A549 (cell line): ENCODE data around the gene RAD51B. TPM values are rescaled to one million over a fixed set of nuclear protein-coding genes. Genes with fewer than 3 reads are reported as not detected.
A peak's percentile ranks its signal among the peaks of the same experiment; 100 is the strongest.

Experiments used
- ATAC-seq, 2 experiments: fragments of 200-7000 bp in 1 of 2; fragments of >200 bp in 1 of 2; cut with Nextera tagmentation in 1 of 2; cut with Tn5 transposase in 1 of 2; 3 replicates each; pipeline versions ENCODE4 v1.8.0 to v1.9.1; 2018 to 2020; ENCODE audit warnings: mild to moderate bottlenecking in 1 of 2, moderate library complexity in 1 of 2
- CTCF ChIA-PET: fragments of 300-600 bp; sonication (Branson Sonifier 250); formaldehyde crosslinking; extraction: SDS; loops from one replicate; lab custom pipeline; 2021; ENCODE audit warnings: antibody characterized with exemption, inconsistent platforms; lab: Yijun Ruan, JAX
- POLR2A ChIA-PET: fragments of 350-600 bp; formaldehyde crosslinking; extraction: SDS; loops from one replicate; lab custom pipeline; 2021; ENCODE audit warnings: antibody characterized with exemption, inconsistent platforms; lab: Yijun Ruan, JAX
- DNase-seq, 2 experiments: peaks; one replicate each; pipeline versions ENCODE4 v3.0.0 to v3.0.0-alpha.2; 2011 to 2016; ENCODE audit warnings: low read depth in 1 of 2, low spot score in 1 of 2
- FAIRE-seq: peaks from 2 replicates; lab custom pipeline; 2011; peaks lifted over from hg19 to GRCh38; lab: Jason Lieb, UNC
- H3K27ac ChIP-seq, 2 experiments: fragments of >200 bp; sonication (Bioruptor Twin); formaldehyde crosslinking; 3 replicates each; pipeline ENCODE4 v1.5.1; 2016 to 2017
- H3K4me1 ChIP-seq: fragments of >200 bp; sonication (Bioruptor Twin); formaldehyde crosslinking; 3 replicates; pipeline ENCODE4 v1.6.1; 2016
- H3K4me2 ChIP-seq: fragments of >200 bp; sonication (Bioruptor Twin); formaldehyde crosslinking; 3 replicates; pipeline ENCODE4 v1.6.1; 2016
- H3K4me3 ChIP-seq: fragments of >200 bp; sonication (Bioruptor Twin); formaldehyde crosslinking; 3 replicates; pipeline ENCODE4 v1.5.1; 2016
- H3K9me3 ChIP-seq: fragments of >200 bp; sonication (Bioruptor Twin); formaldehyde crosslinking; 3 replicates; pipeline ENCODE4 v1.6.1; 2016
- BHLHE40 ChIP-seq: IDR thresholded peaks from 2 replicates; pipeline ENCODE4 v1.6.1; 2012; ENCODE audit warnings: low read depth, low read length, inconsistent platforms
- CHD2 ChIP-seq: fragments of 150-350 bp; IDR thresholded peaks from 2 replicates; pipeline ENCODE4 v1.6.1; 2014; ENCODE audit warnings: low read length; ENCODE audit not compliant: partially characterized antibody
- CHD4 ChIP-seq: fragments of 200-600 bp; sonication (generic); IDR thresholded peaks from 2 replicates; pipeline ENCODE4 v1.6.1; 2016; ENCODE audit warnings: antibody characterized with exemption, mild to moderate bottlenecking, borderline replicate concordance
- E2F6 ChIP-seq: IDR thresholded peaks from 2 replicates; pipeline ENCODE4 v1.6.1; 2012; ENCODE audit warnings: low read depth, borderline replicate concordance
- EHF ChIP-seq: fragments of 250-450 bp; sonication (Bioruptor Pico); IDR thresholded peaks from 2 replicates; pipeline ENCODE4 v1.5.0; 2020; ENCODE audit warnings: mild to moderate bottlenecking
- EHMT2 ChIP-seq: fragments of 200-600 bp; sonication (generic); IDR thresholded peaks from 2 replicates; pipeline ENCODE4 v1.6.1; 2016; ENCODE audit warnings: antibody characterized with exemption, low read depth, mild to moderate bottlenecking, moderate library complexity
- ESRRA ChIP-seq: fragments of 150-350 bp; IDR thresholded peaks from 2 replicates; pipeline ENCODE4 v1.6.1; 2014; ENCODE audit warnings: mild to moderate bottlenecking, low read length, borderline replicate concordance
- HDAC2 ChIP-seq: fragments of 200-600 bp; sonication (generic); IDR thresholded peaks from 2 replicates; pipeline ENCODE4 v1.6.1; 2016
- HOXA7 ChIP-seq: fragments of 250-450 bp; sonication (Bioruptor Pico); IDR thresholded peaks from 2 replicates; pipeline ENCODE4 v1.5.0; 2020; ENCODE audit warnings: mild to moderate bottlenecking, moderate library complexity
- JUN ChIP-seq, 2 experiments: fragments of >200 bp; sonication (Bioruptor Twin); formaldehyde crosslinking; IDR thresholded peaks; 2 replicates in 1 of 2; 3 replicates in 1 of 2; pipeline ENCODE4 v1.6.1; 2016 to 2017
- JUNB ChIP-seq: fragments of >200 bp; sonication (Bioruptor Twin); formaldehyde crosslinking; IDR thresholded peaks from 2 replicates; pipeline ENCODE4 v1.6.1; 2016
- KDM5A ChIP-seq: fragments of 200-600 bp; sonication (generic); IDR thresholded peaks from 2 replicates; pipeline ENCODE4 v1.6.1; 2016; ENCODE audit warnings: antibody characterized with exemption, mild to moderate bottlenecking
- MAZ ChIP-seq: fragments of 150-350 bp; IDR thresholded peaks from 2 replicates; pipeline ENCODE4 v1.6.1; 2014; ENCODE audit warnings: antibody characterized with exemption, low read depth, low read length, borderline replicate concordance
- NFE2L2 ChIP-seq: fragments of 150-350 bp; conservative IDR thresholded peaks from 2 replicates; pipeline ENCODE4 v1.6.1; 2014; ENCODE audit warnings: low read length
- RFX5 ChIP-seq: fragments of 450-650 bp; IDR thresholded peaks from 2 replicates; pipeline ENCODE4 v1.7.1; 2014; ENCODE audit warnings: antibody characterized with exemption, mild to moderate bottlenecking, moderate library complexity
- RNF2 ChIP-seq: fragments of 200-600 bp; sonication (generic); IDR thresholded peaks from 2 replicates; pipeline ENCODE4 v1.6.1; 2016; ENCODE audit warnings: low read depth, mild to moderate bottlenecking, antibody characterized with exemption, moderate library complexity, borderline replicate concordance
- SMC3 ChIP-seq: fragments of >200 bp; sonication (Bioruptor Twin); formaldehyde crosslinking; IDR thresholded peaks from 3 replicates; pipeline ENCODE4 v1.6.1; 2018; ENCODE audit warnings: inconsistent platforms
- TFCP2L1 ChIP-seq: fragments of 250-450 bp; sonication (Bioruptor Pico); IDR thresholded peaks from 2 replicates; pipeline ENCODE4 v1.5.0; 2021; ENCODE audit warnings: mild to moderate bottlenecking
- USF2 ChIP-seq: fragments of 450-650 bp; IDR thresholded peaks from 2 replicates; pipeline ENCODE4 v1.6.1; 2014; ENCODE audit warnings: antibody characterized with exemption
- WGBS: methylation state at CpG from one replicate; pipeline ENCODE4 v1.1.6; 2017; ENCODE audit errors: missing lambda C conversion rate; 5-methylcytosine and 5-hydroxymethylcytosine counted together
- polyA plus RNA-seq, 4 experiments: library from polyadenylated mRNA; depleted of rRNA in 3 of 4; stranded (reverse); fragments of >200 nt; fragmentation: RNase III in 1 of 4; extraction: RNeasy Plus Mini Kit Qiagen cat#74134 plus additional on column Dnase treatment in 1 of 4; gene quantifications; 2 replicates in 3 of 4; 3 replicates in 1 of 4; pipeline ENCODE4 v1.2.3, GENCODE V29; 2011 to 2017
- TF ChIP-seq, protein P1 (sequence below): fragments of 200-600 bp; sonication (generic); IDR thresholded peaks from 2 replicates; pipeline ENCODE4 v1.6.1; 2016; ENCODE audit warnings: antibody characterized with exemption, mild to moderate bottlenecking, moderate library complexity
- TF ChIP-seq, protein P2 (sequence below): fragments of 250-450 bp; sonication (Bioruptor Pico); IDR thresholded peaks from 2 replicates; pipeline ENCODE4 v1.5.0; 2021; ENCODE audit warnings: mild to moderate bottlenecking, moderate library complexity, borderline replicate concordance

Gene RAD51B
- polyA plus RNA-seq, 2 of the 4 experiments (the other 2 are of a cell fraction): 7.2 to 10.8 TPM

- TF ChIP-seq, protein P1, sequence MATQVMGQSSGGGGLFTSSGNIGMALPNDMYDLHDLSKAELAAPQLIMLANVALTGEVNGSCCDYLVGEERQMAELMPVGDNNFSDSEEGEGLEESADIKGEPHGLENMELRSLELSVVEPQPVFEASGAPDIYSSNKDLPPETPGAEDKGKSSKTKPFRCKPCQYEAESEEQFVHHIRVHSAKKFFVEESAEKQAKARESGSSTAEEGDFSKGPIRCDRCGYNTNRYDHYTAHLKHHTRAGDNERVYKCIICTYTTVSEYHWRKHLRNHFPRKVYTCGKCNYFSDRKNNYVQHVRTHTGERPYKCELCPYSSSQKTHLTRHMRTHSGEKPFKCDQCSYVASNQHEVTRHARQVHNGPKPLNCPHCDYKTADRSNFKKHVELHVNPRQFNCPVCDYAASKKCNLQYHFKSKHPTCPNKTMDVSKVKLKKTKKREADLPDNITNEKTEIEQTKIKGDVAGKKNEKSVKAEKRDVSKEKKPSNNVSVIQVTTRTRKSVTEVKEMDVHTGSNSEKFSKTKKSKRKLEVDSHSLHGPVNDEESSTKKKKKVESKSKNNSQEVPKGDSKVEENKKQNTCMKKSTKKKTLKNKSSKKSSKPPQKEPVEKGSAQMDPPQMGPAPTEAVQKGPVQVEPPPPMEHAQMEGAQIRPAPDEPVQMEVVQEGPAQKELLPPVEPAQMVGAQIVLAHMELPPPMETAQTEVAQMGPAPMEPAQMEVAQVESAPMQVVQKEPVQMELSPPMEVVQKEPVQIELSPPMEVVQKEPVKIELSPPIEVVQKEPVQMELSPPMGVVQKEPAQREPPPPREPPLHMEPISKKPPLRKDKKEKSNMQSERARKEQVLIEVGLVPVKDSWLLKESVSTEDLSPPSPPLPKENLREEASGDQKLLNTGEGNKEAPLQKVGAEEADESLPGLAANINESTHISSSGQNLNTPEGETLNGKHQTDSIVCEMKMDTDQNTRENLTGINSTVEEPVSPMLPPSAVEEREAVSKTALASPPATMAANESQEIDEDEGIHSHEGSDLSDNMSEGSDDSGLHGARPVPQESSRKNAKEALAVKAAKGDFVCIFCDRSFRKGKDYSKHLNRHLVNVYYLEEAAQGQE: no peak
- TF ChIP-seq BHLHE40: no peak
- no peak for TF ChIP-seq E2F6
- TF ChIP-seq JUNB: no peak
These were observed 845.6 kb downstream of the RAD51B start (continued) for GRCh38 chr14:68665131-68665530.

- no peak for TF ChIP-seq ESRRA
- TF ChIP-seq JUN (IDR thresholded peaks at IDR 0.05): no peak
- TF ChIP-seq TFCP2L1 (CRISPR knock-in tag): no peak
- TF ChIP-seq EHMT2: no peak
- no peak for TF ChIP-seq EHF (CRISPR knock-in tag)
- TF ChIP-seq RFX5: no peak
- no peak for TF ChIP-seq SMC3
- TF ChIP-seq HOXA7 (CRISPR knock-in tag): no peak
- no peak for TF ChIP-seq HDAC2
- TF ChIP-seq USF2: no peak
- TF ChIP-seq, protein P1: no peak
- peak overlapping the region in 1 of 2 experiments; percentile 23; a peak in 2 of 6 replicates for H3K27ac ChIP-seq
- ATAC-seq (no peak; a peak in 1 of 6 replicates), DNase-seq (no peak), FAIRE-seq (no peak)
- ChIA-PET CTCF (interaction anchor here (1.0 to 2.8 kb wide), 3 partner anchors 10 to 151 kb away, joined by 3 to 8 read pairs (median 4); no protein-coding TSS in a partner anchor), POLR2A (no interaction called here)
- H3K4me1 ChIP-seq: no peaks in the 10 kb centered on the region
- no peak overlapping the region for H3K4me2 ChIP-seq
- H3K9me3 ChIP-seq: no peaks in the 10 kb centered on the region
- H3K4me3 ChIP-seq: no peak overlapping the region
These were observed 846.2 kb downstream of the RAD51B start for GRCh38 chr14:68665792-68666204.

DNA sequence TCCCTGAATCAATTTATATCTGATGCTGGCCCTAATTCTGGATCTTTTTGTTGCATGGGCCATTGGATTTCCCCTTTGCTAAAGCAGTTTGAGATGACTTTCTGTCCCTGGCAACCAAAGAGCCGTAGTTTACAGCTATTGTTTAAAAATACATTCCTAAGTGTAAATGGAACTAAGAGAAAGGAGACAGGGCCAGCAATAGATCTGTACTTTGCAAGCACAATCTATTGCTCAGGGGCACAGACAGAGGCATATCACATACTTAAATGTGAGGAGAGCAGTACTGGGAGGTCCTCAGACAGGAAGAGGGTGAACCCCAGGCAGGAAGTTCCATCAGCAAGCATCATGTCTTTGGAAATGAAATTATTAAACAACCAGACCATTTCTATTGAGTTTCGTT, 846.7 kb downstream of the RAD51B start:
- ATAC-seq (no peak), FAIRE-seq (no peak), DNase-seq (no peak)
- POLR2A ChIA-PET: no interaction called here
- H3K9me3 ChIP-seq: no peaks in the 10 kb centered on the region
- CTCF ChIA-PET: interaction anchor here (1.0 to 2.8 kb wide), 2 partner anchors 11 to 151 kb away, joined by 4 to 8 read pairs; no protein-coding TSS in a partner anchor
- TF ChIP-seq CHD4: no peak
- no peak for TF ChIP-seq KDM5A
- no peak for TF ChIP-seq CHD2
- TF ChIP-seq USF2: no peak
- TF ChIP-seq, protein P2, sequence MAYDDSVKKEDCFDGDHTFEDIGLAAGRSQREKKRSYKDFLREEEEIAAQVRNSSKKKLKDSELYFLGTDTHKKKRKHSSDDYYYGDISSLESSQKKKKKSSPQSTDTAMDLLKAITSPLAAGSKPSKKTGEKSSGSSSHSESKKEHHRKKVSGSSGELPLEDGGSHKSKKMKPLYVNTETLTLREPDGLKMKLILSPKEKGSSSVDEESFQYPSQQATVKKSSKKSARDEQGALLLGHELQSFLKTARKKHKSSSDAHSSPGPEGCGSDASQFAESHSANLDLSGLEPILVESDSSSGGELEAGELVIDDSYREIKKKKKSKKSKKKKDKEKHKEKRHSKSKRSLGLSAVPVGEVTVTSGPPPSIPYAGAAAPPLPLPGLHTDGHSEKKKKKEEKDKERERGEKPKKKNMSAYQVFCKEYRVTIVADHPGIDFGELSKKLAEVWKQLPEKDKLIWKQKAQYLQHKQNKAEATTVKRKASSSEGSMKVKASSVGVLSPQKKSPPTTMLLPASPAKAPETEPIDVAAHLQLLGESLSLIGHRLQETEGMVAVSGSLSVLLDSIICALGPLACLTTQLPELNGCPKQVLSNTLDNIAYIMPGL (CRISPR knock-in tag): no peak
- TF ChIP-seq TFCP2L1 (CRISPR knock-in tag): no peak
- no peak for TF ChIP-seq RFX5
- no peak for TF ChIP-seq RNF2
- TF ChIP-seq NFE2L2: no peak
- no peak for TF ChIP-seq MAZ
- 71% methylated on average over 2 of the region's 2 CpGs for WGBS
- no peaks in the 10 kb centered on the region for H3K4me1 ChIP-seq
- no peak overlapping the region for H3K4me2 ChIP-seq
- peak overlapping the region in 1 of 2 experiments; percentile 23; a peak in 2 of 6 replicates for H3K27ac ChIP-seq
- no peak overlapping the region for H3K4me3 ChIP-seq
